HG03108 (cell line): ENCODE measurements around the gene ZSWIM1.
"Not testable (repeated sequence)": the region's sequence is repeated elsewhere in the genome, so short reads cannot be mapped to it uniquely, and the experiment has no call there.

ENCODE experiments used
- ATAC-seq: cut with Tn5 transposase; IDR thresholded peaks from one replicate; pipeline ENCODE4 v1.9.1; 2021; ENCODE audit warnings: moderate library complexity; ENCODE audit not compliant: unreplicated experiment

The ZSWIM1 gene

GRCh38 chr20:45925821-45926506 is 44.9 kb downstream of the ZSWIM1 start:
- no peak for ATAC-seq

DNA sequence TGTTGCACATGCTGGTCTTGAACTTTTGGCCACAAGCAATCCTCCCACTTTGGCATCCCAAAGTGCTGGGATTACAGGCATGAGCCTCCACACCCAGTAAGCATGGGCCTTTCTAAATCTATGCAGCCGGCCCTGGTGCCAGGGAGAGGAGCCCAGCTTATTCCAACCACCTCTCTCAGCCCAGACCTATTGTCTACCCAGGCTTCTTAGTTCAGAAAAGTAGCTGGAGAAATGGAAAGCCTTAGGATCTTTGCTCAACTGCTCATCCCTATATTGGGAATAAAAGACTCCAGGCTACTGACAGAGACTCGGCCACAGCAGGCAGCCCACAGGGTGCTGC is 45.7 kb downstream of the ZSWIM1 start:
- ATAC-seq = no peak

DNA sequence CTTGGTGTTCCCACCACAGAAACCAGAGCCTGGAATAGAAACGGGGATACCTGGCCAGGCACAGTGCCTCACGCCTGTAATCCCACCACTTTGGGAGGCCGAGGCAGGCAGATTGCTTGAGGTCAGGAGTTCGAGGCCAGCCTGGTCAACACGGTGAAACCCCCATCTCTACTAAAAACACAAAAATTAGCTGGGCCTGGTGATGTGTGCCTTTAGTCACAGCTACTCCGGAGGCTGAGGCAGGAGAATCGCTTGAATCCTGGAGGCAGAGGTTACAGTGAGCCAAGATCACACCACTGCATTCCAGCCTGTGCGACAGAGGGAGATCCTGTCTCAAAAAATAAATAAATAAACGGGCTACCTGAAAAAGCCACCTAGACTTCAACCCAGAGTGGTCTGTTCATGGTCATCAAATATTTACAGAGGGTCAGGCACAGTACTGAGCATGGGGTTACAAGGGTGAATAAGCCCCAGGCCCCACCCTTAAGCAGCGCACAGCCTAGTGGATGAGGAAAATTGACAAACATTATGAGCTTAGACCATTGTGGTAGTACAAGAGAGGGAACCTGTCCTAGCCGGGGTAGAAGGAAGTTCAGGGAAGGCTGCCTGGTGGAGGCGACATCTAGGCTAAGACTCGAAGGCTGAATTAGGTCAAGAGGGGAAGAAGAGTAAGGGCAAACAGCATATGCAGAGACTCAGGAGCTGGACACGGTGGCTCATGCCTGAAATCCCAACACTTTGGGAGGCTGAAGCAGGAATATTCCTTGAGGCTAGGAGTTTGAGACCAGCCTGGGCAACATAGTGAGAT is 46.2 kb downstream of the ZSWIM1 start:
- ATAC-seq = no peak

DNA sequence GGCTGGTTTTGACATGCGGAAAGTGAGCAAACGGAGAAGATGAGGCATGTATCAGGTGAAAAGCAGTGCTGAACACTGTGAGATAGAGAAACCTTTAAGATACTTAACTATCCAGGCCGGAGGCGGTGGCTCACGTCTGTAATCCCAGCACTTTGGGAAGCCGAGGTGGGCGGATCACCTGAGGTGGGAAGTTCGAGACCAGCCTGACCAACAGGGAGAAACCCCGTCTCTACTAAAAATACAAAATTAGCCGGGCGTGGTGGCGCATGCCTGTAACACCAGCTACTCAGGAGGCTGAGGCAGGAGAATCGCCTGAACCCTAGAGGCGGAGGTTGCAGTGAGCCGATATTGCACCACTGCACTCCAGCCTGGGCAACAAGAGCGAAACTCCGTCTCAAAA is 50.7 kb downstream of the ZSWIM1 start:
- ATAC-seq = not testable (repeated sequence)

- ATAC-seq = peak; percentile 34
These were observed 52.4 kb downstream of the ZSWIM1 start for GRCh38 chr20:45933266-45934045.

DNA sequence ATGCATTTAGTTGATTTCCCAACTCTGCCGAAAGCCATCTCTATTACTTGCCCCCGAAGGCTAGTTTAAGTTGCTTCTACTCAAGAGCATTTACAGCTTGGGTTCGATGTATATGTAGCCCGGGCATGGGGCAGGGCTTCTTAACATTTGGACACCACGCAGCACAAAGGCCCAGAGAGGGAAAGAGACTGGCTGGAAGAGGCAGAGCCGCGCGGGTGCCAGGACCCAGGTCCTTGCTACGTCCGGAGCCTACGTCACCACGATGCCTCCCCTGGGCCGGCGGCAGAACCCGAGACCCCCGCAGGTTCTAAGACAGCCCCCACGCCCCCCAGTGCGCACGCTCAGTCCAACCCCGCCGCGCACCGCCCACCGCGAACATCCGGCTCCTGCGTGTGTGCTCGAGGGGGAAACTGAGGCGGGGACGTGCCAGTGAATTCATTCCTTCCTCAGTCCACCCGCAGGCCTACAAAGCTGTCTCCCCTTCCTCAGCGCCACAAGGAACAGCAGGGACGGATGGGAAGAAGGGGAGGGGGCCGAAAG is 53.1 kb downstream of the ZSWIM1 start:
- peak; percentile 2 for ATAC-seq
